Activated CD4-positive, alpha-beta T cell treated with anti-CD3 and anti-CD28 coated beads for 48 hours (primary cell): ENCODE results near the gene EFTUD2.

Source experiments
- DNase-seq: peaks from one replicate; pipeline ENCODE4 v3.0.0-alpha.2; 2020

EFTUD2 gene

DNA sequence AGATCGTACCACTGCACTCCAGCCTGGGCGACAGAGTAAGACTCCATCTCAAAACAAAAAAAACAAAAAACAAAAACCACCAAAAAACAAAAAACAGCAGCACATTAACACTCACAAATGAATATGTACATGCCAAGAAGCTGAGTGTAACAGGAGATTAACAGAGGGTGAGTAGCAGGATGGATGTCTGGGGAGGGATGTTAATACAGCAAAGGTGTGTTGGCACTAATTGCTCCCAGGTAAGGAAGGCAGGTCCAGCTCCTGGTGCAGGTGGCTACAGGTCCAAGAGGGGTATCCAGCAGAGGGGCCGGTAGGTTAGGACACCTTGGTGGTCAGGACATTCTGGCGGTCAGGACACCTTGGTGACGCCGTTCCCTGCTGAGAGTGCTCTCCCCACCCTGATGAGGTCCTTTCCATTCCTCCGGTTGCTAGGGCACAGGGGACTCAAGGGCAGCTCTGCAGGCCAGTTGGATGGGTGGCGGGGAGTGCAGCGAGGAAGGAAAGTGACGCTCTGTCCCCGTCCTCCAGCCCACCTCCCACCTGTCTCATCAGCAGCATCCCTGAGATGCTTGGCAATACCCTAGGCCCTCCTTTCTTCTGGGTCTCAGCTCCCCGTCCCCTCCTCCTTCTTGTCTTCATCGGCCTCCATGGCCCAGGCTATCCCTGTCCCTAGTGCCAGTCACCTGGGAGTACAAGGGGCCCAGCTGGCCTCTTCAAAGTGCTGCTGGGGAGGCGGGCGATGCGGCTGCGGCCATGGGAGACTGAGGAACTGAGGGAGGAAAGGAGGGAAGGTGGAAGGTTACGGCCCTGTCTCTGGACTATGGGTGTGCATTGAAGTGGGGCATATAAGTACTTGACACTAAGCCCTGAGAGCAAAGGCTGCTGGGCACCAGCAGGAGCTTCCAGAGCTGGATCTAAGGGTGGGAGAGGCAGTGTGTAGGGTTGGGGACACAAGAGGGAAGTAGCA, 26.8 kb upstream of the EFTUD2 start:
- DNase-seq = no peak

DNA sequence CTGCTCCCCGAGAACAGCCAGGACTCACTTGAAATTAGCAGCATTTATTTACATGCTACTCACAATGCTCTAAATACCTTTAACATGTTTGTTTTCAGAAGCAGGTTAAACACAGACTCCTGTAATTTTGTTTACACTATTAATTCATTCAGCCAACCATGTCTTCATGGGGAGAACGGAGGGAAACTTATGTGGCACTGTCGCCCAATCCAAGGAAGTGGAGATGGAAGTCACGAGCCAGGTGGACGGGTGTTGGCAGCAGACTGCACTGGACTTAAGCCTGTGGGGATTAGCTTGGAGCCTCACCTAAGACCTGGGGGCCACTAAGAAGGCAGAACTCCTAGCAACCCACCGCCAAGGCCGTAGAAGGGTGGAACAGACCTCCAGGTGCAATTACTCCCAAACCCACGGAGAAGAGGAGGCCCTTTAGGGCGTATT, 24.9 kb upstream of the EFTUD2 start:
- no peak for DNase-seq

DNA sequence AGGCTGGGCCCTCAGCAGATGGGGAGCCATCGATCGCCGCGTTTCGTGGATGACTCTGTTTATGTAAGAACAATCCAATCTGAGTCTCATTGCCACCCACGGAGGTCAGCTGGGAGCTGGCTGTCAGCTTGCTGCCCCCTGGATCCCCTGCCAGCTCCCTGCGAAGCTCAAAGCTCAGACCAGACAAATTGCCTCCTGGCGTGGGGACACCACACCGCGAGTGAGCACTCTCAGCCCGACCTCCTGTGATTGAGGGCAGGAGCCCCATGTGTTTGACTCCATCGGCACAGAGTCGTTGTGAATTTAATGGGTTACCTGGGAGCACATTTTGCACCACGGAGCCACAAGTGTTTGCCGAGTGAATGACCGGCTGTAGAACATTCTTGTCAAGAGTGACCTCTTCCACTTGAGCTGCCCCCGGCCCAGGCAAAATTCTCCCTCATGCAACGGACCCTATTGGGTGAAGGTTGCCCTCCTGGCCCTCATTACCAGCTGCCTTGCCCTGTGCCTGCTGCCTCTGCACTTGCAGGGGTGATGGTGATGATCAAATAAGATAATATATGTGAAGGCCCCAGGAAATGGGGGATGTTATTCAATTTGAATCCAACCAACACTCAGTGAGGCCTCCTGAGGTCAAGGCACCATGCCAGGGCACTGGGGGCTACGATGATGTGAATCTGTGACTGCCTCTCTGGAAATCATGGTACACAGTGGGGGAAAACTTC, 23.7 kb upstream of the EFTUD2 start:
- no peak for DNase-seq

DNA sequence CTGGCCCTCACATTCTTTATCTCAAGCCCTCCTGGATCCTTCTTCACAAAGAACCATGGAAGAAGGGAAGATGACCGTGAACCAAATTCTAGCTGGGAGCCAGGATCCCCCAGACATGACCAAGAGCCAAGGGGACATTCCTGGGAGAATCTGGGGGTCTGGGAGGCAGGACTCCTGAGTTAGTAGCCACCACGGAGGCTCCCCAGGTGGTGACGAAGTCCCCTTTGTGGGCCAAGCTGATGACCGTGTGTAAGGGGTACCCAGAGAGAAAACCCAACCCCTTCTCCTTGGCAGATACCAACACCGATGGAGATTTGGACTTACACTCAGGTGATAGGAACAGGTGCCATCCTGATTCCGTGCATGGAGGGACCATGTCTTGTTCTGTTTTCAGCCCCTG, 22.9 kb upstream of the EFTUD2 start:
- no peak for DNase-seq

DNA sequence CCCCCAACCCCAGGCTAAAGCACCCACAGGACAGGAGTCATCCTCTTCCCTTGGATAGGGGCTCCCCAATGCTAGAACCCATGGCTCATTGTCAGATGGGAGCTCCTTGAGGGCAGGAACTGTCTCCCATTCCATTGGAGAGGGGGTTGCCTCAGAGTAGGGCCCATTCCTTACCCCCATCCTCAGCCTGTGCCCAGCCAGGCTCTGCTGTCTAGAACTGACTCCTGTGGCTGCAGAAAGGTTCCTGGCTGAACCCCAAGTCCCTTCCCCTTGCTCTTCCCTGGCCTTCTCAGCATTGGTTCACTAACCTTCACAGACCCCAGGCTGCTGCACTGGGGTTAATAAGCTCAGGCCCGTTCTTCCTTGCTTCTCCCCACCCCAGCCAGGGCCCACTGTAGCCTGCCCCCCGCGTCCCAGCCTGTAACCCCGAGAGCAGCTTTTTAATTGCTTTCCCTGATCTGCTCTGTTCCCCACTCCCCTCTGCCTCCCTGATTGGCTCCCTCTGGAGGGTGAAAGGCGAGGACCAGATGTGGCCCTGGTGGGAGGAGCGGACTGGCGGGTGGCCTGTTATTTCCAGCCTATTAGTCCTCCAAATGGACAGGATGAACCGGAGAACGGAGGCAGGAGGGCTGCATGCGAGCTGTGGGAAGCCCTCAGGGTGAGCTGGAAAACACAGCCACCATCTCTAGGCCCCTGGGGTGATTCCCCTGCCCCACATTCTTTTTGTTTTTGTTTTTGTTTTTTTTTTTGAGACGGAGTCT, 22.1 kb upstream of the EFTUD2 start:
- DNase-seq = no peak

DNA sequence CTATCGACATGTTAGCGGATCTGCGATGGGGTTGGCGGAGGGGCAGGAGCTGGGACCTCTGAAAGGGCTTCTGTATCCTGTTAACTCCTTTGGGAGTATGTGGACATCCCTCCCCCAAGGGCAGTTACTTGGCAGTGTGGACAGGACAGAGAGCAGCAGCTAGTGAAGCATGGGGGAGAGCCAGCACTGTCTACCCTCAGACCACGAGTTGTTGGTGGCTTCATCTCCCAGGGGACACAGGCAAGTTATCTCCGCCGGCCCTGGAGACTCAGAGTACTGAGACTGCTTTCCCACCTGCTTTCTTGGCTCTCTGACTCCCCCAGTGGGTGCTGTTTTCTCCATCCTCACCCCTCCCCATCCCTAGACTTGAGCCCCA, 21.3 kb upstream of the EFTUD2 start:
- DNase-seq = no peak

DNA sequence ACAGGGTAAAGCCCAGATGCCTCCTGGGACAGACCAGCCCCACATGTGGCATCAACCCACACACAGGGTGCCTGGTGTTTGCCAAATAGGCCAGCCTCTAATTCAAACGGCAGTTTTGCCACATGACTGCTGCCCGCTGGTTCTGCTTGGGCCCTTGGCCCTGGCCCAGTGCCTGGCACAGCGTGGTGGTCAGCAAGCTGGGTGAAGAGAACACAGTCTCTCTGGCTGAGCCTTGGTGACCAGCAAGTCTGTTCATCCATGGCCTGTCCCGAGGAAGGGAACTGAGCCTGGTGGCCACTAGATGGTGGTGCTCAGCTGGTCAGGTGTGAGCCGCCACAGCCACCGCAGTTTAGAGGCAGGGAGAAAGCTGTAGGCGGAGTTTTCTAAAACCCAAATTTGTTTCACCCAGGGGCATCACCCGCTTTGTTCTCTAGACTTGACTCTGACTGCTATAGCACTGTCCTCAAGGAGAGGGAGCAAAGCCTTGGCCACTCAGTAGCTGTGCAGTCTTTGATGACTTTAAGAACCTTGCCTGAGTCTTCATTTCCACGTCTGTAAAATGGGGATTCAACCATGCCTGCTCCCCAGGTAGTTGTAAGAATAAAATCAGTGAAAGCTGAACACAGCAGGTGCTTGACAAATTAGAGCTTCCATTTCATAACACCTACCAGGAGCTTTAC, 20.8 kb upstream of the EFTUD2 start:
- DNase-seq = peak; percentile 75

DNA sequence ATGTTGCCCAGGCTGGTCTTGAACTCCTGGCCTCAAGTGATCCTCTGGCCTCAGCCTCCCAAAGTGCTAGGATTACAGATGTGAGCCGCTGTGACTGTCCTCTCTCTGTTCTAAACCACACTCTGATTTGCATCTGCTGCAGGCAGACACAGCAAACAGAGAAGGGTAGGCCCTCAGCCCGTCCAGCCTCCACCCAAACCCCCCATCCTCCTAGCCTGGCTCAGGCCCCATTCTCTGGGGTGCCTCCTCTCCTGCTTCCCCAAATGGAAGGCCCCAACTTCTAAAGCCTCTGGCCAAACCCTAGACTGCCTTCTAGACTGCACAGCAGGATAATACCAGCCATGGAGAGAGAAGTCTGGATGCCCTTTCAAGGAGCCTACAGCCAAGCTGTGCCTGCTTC, 20.2 kb upstream of the EFTUD2 start:
- no peak for DNase-seq

DNA sequence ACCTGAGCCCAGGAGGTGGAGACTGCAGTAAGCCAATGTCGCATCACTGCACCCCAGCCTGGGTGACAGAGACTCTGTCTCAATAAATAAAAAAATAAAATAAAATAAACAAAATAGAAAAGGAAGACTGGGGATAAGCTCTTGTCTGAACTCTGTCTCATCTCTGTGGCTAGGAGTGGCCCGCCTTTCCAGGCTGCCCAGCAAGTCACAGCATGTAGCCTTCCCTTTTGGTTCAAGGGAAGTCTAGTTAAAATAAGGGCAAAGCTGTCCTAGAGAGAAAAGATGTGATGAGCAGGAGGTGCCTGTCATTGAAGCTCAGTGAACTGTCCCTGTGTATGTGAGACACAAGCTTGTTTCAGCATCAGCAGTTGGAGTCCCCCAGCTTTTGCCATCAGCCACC, 18.8 kb upstream of the EFTUD2 start:
- DNase-seq = no peak

DNA sequence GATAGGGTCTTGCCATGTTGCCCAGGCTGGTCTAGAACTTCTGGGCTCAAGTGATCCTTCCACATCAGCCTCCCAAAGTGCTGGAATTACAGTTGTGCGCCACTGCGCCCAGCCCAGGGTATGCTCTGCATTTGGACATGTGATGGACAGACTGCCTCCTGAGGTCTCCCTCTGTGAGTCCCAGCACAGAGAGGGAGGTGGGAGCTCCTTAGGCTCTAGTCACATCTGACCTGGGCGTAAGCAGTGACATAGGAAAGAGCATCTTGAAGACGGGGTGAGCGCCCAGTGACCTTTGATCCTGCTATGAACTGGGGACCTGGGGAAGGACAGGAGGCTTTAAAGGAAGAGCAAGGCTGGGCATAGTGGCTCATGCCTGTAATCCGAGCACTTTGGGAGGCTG, 18.2 kb upstream of the EFTUD2 start:
- no peak for DNase-seq

DNA sequence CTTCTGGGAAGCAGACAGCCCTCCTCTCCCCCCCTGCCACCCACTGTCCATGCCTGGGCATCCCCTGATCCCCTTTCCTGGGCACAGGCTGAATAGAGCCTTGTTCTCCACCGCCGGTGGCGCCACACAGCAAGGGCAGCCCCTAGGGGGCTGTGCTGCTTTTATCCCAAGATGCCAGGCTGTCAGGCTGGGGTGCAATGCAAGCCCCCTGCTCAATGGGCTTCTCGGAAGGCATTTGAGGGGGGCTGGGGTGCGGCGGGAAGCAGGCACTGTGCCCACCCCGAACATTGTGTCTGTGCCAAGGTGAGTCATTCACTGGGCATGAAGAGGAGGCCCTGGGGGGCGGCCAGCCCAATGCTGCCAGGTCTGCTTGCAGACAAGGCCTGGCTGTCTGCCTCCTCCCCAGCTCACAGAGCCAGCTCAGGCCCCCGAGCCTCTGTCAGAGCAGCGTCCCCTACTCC, 17.6 kb upstream of the EFTUD2 start:
- DNase-seq = no peak

DNA sequence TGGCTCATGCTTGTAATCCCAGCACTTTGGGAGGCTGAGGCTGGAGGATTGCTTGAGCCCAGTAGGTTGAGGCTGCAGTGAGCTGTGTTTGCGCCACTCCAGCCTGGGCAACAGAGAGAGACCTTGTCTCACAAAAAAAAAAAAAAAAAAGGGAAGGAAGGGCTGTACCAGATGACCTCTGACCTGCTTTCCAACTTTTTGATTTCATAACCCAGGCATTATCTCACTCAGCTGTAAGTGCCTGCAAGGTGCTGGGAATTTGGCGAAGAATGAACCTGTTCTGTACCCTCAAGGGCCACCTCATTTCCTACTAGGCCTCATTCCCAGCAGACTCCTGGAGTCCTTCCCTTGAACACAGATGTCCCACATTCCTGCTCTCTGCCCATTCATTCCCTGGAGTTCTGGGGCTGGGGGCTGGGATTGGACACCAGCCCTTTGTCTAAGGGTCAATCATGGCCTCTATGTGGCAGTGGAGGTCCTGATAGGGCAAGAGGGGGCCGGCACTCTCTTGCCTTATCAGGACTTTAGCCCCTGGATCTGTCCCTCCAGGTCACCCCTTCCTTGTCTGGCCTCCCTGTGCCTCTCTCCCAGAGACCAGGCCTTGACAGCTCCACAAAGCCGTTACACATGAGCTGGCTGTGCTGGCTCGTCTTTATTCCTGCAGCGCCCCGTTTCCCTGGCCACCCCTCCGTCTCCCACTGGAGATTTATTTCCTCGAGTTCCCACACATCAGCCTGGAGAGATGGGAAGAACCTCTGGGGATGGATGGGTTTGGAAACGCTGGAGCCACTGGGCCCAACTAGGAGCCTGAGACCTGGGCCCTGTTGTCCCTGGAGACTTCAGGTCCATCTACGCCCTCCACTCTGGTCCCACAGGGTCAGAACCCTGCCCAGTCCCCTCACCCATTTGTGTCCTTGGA, 16.9 kb upstream of the EFTUD2 start:
- no peak for DNase-seq

DNA sequence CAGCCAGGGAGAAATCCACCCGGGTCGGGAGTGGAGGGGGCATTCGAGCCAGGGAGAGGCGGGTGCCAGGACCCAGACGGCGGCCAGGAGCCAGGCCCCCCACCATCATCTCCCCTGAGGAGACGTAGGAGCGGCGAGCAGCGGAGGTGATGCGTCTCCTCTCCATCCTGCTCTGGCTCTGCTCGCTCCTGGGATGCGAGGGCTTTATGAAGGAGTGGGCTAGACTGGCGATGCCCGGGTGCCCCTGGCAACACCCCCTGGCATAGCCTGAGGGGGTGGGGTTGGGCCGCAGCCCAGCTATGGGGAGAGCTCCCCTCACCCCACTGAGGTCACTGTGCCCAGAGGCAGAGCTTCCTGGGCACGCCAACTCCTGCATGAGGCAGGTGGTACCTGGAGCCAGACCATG, 16.1 kb upstream of the EFTUD2 start, which contains the start of gene GFAP:
Gene GFAP, minus strand, starts transcription at position 180 of the 406 bp plus-strand sequence. Its CDS starts 14 bp downstream, at position 166.
- DNase-seq = no peak

DNA sequence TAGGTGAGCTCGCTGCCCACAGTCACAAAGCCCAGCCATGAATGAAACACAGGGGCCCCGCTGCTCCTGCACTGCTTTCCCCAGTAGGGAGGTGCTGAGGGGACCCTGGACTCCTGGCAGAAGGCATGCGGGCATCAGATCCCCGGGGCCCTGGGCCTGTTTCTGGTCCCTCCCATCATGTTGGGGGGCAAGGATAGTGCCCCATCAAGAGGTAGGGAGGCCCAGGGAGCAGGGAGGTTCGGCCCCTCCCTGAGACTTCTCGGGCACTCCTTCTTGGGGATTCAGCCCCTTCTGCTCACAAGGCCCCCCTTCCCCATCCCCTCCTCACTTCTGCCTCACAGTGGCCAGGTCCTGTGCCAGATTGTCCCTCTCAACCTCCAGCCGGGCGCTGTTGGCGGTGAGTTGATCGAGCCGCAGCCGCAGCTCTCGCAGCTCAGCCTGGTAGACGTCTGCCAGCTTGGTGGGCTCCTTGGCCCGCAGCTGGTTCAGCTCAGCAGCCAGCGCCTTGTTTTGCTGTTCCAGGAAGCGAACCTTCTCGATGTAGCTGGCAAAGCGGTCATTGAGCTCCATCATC, 15.5 kb upstream of the EFTUD2 start:
- no peak for DNase-seq

DNA sequence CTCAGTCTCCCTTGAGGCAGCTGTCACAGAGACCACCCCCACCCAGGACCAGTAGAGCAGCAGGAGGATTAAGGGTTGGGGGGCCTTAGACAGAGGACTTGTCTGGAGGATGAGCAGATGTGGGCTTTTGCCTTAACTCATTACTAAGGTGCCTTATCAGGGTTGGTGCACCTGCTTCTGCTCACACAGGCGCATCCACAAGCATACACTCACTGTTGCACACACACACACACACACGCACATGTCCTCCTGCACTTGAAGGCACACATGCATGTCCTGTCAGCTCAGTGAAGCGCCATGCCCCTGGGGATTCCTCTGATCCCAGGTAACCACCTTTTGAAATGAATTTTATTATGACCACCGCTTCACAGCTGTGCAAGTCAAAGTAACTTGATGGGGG, 14.9 kb upstream of the EFTUD2 start:
- no peak for DNase-seq

DNA sequence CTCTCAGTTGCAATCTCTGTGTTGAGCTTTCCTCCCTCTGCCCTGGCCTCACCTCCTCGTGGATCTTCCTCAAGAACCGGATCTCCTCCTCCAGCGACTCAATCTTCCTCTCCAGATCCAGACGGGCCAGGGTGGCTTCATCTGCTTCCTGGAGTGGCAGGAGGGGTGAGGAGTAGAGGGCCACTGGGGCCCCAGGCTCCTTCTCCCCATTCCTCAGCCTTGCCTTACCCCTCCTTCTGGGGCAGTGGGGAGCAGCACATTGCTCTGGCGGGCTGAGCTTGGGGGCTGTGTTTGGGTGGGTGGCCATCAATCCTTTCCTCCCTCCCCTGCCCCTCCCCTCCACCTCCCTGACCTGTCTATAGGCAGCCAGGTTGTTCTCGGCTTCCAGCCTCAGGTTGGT, 14.4 kb upstream of the EFTUD2 start:
- DNase-seq = no peak

DNA sequence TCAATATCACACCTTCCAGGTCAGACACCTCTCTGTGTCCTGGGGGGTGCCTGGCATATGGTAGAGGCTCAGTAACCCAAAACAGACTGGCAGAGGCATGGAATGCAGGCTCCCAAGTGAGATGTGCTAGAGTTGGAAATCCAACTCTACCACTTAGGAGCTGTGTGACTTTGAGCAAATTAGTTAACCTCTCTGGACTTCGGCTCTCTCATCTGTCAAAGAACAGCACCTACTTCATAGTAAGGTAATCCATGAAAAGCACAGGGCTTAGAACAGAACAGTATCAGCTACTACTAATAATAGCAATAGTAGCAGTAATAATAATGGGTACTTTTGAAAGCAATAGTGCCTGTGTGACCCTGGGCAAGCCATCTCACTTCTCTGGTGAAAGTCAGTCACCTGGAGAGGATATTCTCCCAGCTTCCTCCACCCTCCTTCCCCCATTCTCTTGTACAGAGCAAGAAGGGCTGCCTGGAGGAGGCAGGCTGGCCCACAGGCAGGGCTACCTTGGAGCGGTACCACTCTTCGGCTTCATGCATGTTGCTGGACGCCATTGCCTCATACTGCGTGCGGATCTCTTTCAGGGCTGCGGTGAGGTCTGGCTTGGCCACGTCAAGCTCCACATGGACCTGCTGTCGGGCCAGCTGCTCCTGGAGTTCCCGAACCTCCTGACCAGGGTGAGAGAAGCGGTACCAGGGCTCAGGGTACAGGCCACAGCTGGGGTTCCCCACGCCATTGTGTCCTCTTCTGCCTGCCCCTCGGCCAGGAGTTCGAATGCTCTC, 13.7 kb upstream of the EFTUD2 start:
- no peak for DNase-seq

DNA sequence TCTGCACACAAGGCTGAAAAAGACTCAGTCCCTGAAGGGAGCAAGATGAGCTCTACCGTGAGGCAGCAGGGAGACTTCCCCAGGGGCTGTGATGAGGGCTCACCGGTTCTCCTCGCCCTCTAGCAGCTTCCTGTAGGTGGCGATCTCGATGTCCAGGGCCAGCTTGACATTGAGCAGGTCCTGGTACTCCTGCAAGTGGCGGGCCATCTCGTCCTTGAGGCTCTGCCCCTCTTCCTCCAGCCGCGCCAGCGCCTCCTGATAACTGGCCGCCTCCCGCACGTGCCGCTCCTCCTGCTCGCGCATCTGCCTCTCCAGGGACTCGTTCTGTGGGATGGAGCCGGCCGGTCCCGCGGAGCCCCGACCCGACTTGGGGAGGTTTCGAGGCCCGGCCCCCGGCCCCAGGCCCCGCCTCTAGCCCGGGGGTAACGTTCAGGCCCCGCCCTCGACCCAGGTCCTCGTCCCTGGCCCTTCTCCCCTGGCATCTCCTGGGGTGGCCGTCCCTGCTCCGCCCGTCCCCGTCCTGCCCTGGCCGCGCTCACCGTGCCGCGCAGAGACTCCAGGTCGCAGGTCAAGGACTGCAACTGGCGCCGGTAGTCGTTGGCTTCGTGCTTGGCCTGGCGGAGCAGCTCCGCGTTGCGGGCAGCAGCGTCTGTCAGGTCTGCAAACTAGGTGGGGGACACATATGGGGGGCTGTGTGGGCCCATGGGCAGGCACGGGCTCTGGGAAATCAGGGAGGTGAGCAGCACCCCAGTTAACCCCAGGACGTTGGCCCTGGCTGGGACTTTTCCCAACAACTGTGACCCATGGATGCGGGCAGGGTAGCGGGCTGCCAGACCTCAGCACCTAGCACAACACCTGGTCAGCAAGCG, 12.1 kb upstream of the EFTUD2 start:
- DNase-seq = peak; percentile 67
